Endothelial cell of umbilical vein (primary cell): ENCODE data around the gene PGP. TPM values are rescaled to one million over a fixed set of nuclear protein-coding genes. Genes with fewer than 3 reads are reported as not detected.

Source experiments
- BruUV-seq: library from RNA; stranded (reverse); fragments of 400-500 nt; replicated peaks from 2 replicates; lab custom pipeline; 2021; lab: Mats Ljungman, UMichigan
- CTCF ChIA-PET: fragments of 300-600, 350-600 bp; sonication (Branson Sonifier 250); formaldehyde crosslinking; loops from one replicate; lab custom pipeline; 2021; ENCODE audit warnings: antibody characterized with exemption, inconsistent platforms; lab: Charles Lee
- POLR2A ChIA-PET: fragments of 300-600, 350-600 bp; sonication (Branson Sonifier 250); formaldehyde crosslinking; loops from one replicate; lab custom pipeline; 2021; ENCODE audit warnings: antibody characterized with exemption, inconsistent platforms; lab: Charles Lee
- DNase-seq: peaks from one replicate; pipeline ENCODE4 v3.0.0-alpha.2; 2011; ENCODE audit warnings: low read depth, low spot score
- FAIRE-seq: peaks from 2 replicates; lab custom pipeline; 2011; peaks lifted over from hg19 to GRCh38; lab: Jason Lieb, UNC
- H2AFZ ChIP-seq: 2 replicates; pipeline ENCODE4 v1.6.0; 2012; ENCODE audit warnings: low read depth, low read length, control low read depth, inconsistent platforms
- H3K27ac ChIP-seq: 2 replicates; pipeline ENCODE4 v1.5.1; 2011; ENCODE audit warnings: low read depth, mild to moderate bottlenecking, control low read depth, low read length, moderate library complexity; ENCODE audit not compliant: insufficient read depth
- H3K27me3 ChIP-seq, 2 experiments: 2 replicates each; pipeline versions ENCODE4 v1.6.0 to v1.6.1; 2011; ENCODE audit warnings: low read length in 2 of 2, mixed read lengths in 1 of 2; ENCODE audit not compliant: control insufficient read depth in 2 of 2, insufficient read depth in 2 of 2
- H3K36me3 ChIP-seq, 2 experiments: 2 replicates in 1 of 2; 3 replicates in 1 of 2; pipeline ENCODE4 v1.5.1; 2011; ENCODE audit warnings: low read length in 2 of 2, mild to moderate bottlenecking in 1 of 2, moderate library complexity in 1 of 2; ENCODE audit not compliant: control insufficient read depth in 2 of 2, insufficient read depth in 2 of 2; ENCODE audit errors: extremely low read depth in 1 of 2
- H3K4me1 ChIP-seq: 3 replicates; pipeline ENCODE4 v1.5.1; 2011; ENCODE audit warnings: mild to moderate bottlenecking, low read length; ENCODE audit not compliant: control insufficient read depth, insufficient read depth; ENCODE audit errors: extremely low read depth
- H3K4me2 ChIP-seq: 2 replicates; pipeline ENCODE4 v1.6.1; 2011; ENCODE audit warnings: low read length, control low read depth, mixed read lengths; ENCODE audit not compliant: insufficient read depth
- H3K4me3 ChIP-seq, 3 experiments: fragments of 200-600 bp in 1 of 3; sonication (generic), shearing (Covaris generic) in 1 of 3; replicated peaks in 1 of 3; 2 replicates each; pipeline ENCODE4 v1.5.1; 2011 to 2016; ENCODE audit warnings: control low read depth in 3 of 3, low read length in 3 of 3, mild to moderate bottlenecking in 2 of 3, inconsistent platforms in 1 of 3, low read depth in 1 of 3, moderate library complexity in 1 of 3; ENCODE audit not compliant: insufficient read depth in 1 of 3
- H3K79me2 ChIP-seq: 2 replicates; pipeline ENCODE4 v1.6.0; 2012; ENCODE audit warnings: low read length, inconsistent platforms; ENCODE audit not compliant: control insufficient read depth, insufficient read depth
- H3K9ac ChIP-seq: replicated peaks from 2 replicates; pipeline ENCODE3; 2011; ENCODE audit warnings: low read length, control low read depth; ENCODE audit not compliant: insufficient read depth; ENCODE audit errors: extremely low read depth
- H3K9me1 ChIP-seq: replicated peaks from 3 replicates; pipeline ENCODE4 v1.6.0; 2011; ENCODE audit warnings: mild to moderate bottlenecking, low read length; ENCODE audit not compliant: control insufficient read depth, insufficient read depth; ENCODE audit errors: extremely low read depth
- H3K9me3 ChIP-seq: replicated peaks from 2 replicates; pipeline ENCODE4 v1.5.1; 2012; ENCODE audit warnings: low read length, inconsistent platforms; ENCODE audit not compliant: control insufficient read depth, insufficient read depth
- H4K20me1 ChIP-seq: replicated peaks from 2 replicates; pipeline ENCODE3; 2011; ENCODE audit warnings: mild to moderate bottlenecking, low read length; ENCODE audit not compliant: control insufficient read depth, insufficient read depth; ENCODE audit errors: extremely low read depth
- EZH2 ChIP-seq: IDR thresholded peaks from 2 replicates; pipeline ENCODE4 v1.6.1; 2012; ENCODE audit warnings: borderline replicate concordance, low read depth, mild to moderate bottlenecking, moderate library complexity, low read length, inconsistent platforms; ENCODE audit not compliant: severe bottlenecking
- FOS ChIP-seq: IDR thresholded peaks from 2 replicates; pipeline ENCODE4 v1.6.1; 2011; ENCODE audit warnings: mild to moderate bottlenecking, low read length, moderate library complexity, borderline replicate concordance; ENCODE audit not compliant: insufficient read depth
- GATA2 ChIP-seq: IDR thresholded peaks from 2 replicates; pipeline ENCODE4 v1.7.0; 2011; ENCODE audit warnings: low read depth, mild to moderate bottlenecking, moderate library complexity, mixed read lengths, low read length; ENCODE audit not compliant: insufficient read length, insufficient read depth
- MYC ChIP-seq: IDR thresholded peaks from one replicate; pipeline ENCODE4 v1.6.1; 2011; ENCODE audit warnings: mild to moderate bottlenecking, low read depth, low read length
- POLR2A ChIP-seq: IDR thresholded peaks from 2 replicates; pipeline ENCODE4 v1.6.1; 2012; ENCODE audit warnings: low read depth, mild to moderate bottlenecking, control low read depth, low read length
- dilution Hi-C: fragments of 300-500 bp; cut with MboI; formaldehyde crosslinking; loops from one replicate; pipeline ENCODE4 v1.15.0; 2019; ENCODE audit warnings: low sequenced_read_pairs; ENCODE audit not compliant: extremely low pct_ligation_motif_present
- intact Hi-C: fragments of 100-400 bp; cut with micrococcal nuclease; formaldehyde crosslinking; loops from one replicate; pipeline ENCODE4 v1.10.0; 2022
- polyA plus RNA-seq, 4 experiments: library from polyadenylated mRNA; depleted of rRNA in 3 of 4; stranded (reverse) in 3 of 4; unstranded in 1 of 4; fragments of >200 nt; gene quantifications; 2 replicates each; pipeline versions ENCODE4 v1.2.1 to v1.2.3, GENCODE V29; 2011 to 2012; ENCODE audit warnings: missing spikeins in 1 of 4
- total RNA-seq: library from RNA; stranded (reverse); gene quantifications from 2 replicates; pipeline ENCODE4 v1.2.3, GENCODE V29; 2021
- TF ChIP-seq, protein P1 (sequence below): IDR thresholded peaks from 2 replicates; pipeline ENCODE4 v1.6.1; 2011; ENCODE audit not compliant: insufficient read depth, insufficient read length
- TF ChIP-seq, protein P2 (sequence below), 2 donors: IDR thresholded peaks; 1 replicate in 1 of 2; 2 replicates in 1 of 2; pipeline ENCODE4 v1.5.1; 2011; ENCODE audit warnings: low read length in 2 of 2, mild to moderate bottlenecking in 2 of 2, moderate library complexity in 2 of 2, control low read depth in 1 of 2, inconsistent platforms in 1 of 2, low read depth in 1 of 2; ENCODE audit not compliant: insufficient read depth in 1 of 2; ENCODE audit errors: extremely low read depth in 1 of 2

Gene PGP
- total and polyA plus RNA-seq, 2 donors (not counting 3 experiments of a cell fraction or from before 2014, with no cell fraction given), result 28.5 to 29.6 TPM

DNA sequence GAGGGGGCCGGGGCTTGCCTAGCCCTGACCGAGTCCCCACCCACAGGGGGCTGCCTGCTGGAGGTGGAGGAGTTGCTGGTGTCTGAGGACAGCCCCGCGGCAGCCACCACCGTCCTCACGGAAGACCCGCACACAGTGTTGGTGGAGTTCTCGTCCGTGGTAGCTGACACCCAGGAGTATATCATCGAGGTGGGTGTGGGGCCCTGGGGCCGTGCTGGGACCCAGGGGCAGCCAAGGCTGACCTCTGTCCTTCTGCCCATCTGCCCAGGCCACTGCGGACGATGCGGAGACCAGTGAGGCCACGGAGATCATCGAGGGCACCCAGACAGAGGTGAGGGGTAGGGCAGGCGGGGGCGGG is 20.2 kb upstream of the PGP start:
- ChIA-PET CTCF (no interaction called here), POLR2A (no interaction called here)
- Histone ChIP-seq H3K36me3 (peaks cover 9 to 42% of the 10 kb centered on the region in 2 experiments), H3K4me3 (no peak overlapping the region), H3K9ac (no peak overlapping the region), H3K4me2 (no peak overlapping the region), H2AFZ (no peak overlapping the region), H3K9me1 (no peaks in the 10 kb centered on the region), H3K27me3 (peaks cover 5 to 18% of the 10 kb centered on the region in 2 experiments), H3K4me1 (peaks cover 10% of the 10 kb centered on the region), H3K27ac (no peak overlapping the region), H3K79me2 (no peaks in the 10 kb centered on the region), H3K9me3 (no peaks in the 10 kb centered on the region), H4K20me1 (no peaks in the 10 kb centered on the region)
- dilution Hi-C loops, result no loop called here
- no peak for DNase-seq
- no TSS peak for BruUV-seq
- TF ChIP-seq, protein P1, sequence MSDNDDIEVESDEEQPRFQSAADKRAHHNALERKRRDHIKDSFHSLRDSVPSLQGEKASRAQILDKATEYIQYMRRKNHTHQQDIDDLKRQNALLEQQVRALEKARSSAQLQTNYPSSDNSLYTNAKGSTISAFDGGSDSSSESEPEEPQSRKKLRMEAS, result no peak
- TF ChIP-seq POLR2A (no peak), FOS (no peak), GATA2 (no peak), EZH2 (no peak), MYC (no peak)
- TF ChIP-seq, protein P2, sequence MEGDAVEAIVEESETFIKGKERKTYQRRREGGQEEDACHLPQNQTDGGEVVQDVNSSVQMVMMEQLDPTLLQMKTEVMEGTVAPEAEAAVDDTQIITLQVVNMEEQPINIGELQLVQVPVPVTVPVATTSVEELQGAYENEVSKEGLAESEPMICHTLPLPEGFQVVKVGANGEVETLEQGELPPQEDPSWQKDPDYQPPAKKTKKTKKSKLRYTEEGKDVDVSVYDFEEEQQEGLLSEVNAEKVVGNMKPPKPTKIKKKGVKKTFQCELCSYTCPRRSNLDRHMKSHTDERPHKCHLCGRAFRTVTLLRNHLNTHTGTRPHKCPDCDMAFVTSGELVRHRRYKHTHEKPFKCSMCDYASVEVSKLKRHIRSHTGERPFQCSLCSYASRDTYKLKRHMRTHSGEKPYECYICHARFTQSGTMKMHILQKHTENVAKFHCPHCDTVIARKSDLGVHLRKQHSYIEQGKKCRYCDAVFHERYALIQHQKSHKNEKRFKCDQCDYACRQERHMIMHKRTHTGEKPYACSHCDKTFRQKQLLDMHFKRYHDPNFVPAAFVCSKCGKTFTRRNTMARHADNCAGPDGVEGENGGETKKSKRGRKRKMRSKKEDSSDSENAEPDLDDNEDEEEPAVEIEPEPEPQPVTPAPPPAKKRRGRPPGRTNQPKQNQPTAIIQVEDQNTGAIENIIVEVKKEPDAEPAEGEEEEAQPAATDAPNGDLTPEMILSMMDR (IDR thresholded peaks at IDR 0.05; ENCODE audit: extremely low read depth in 1 of 2, insufficient read depth in 1 of 2, low read depth in 1 of 2, low read length in 2 of 2), result no peak
- intact Hi-C loops, result no loop called here
- FAIRE-seq, result no peak
